ENCODE measurements around the gene MGMT.

MGMT gene

GRCh38 chr10:129655007-129655678 lies 188.1 kb downstream of the MGMT start:
- no peak for ATAC-seq
- peaks cover 5% of the 10 kb centered on the region for H3K9me3 Mint-ChIP-seq
- no peak for DNase-seq (ENCODE audit: low spot score in 2 of 2)
- H3K36me3 Mint-ChIP-seq, result no peaks in the 10 kb centered on the region
- H3K4me3 Mint-ChIP-seq, result no peak overlapping the region
- peaks cover 12% of the 10 kb centered on the region for H3K4me1 Mint-ChIP-seq
- H3K27ac Mint-ChIP-seq, result no peak overlapping the region

- peaks cover 5% of the 10 kb centered on the region for H3K9me3 Mint-ChIP-seq
- no peak overlapping the region for H3K4me3 Mint-ChIP-seq
- H3K27ac Mint-ChIP-seq, result no peak overlapping the region
- H3K4me1 Mint-ChIP-seq, result peaks cover 12% of the 10 kb centered on the region
- no peak for DNase-seq (ENCODE audit: low spot score in 2 of 2)
- no peaks in the 10 kb centered on the region for H3K36me3 Mint-ChIP-seq
- no peak for ATAC-seq
Measured at GRCh38 chr10:129655679-129656031, 188.6 kb downstream of the MGMT start.

- H3K27ac Mint-ChIP-seq, result no peak overlapping the region
- ATAC-seq, result no peak
- H3K4me1 Mint-ChIP-seq, result peaks cover 12% of the 10 kb centered on the region
- no peaks in the 10 kb centered on the region for H3K36me3 Mint-ChIP-seq
- DNase-seq (ENCODE audit: low spot score in 2 of 2), result no peak
- H3K4me3 Mint-ChIP-seq, result no peak overlapping the region
- peaks cover 11% of the 10 kb centered on the region for H3K9me3 Mint-ChIP-seq
Measured at GRCh38 chr10:129656642-129657041, 189.6 kb downstream of the MGMT start.

GRCh38 chr10:129657297-129658017 lies 190.4 kb downstream of the MGMT start:
- Mint-ChIP-seq H3K27ac (no peak overlapping the region), H3K4me3 (no peak overlapping the region), H3K9me3 (peaks cover 18% of the 10 kb centered on the region), H3K36me3 (no peaks in the 10 kb centered on the region), H3K4me1 (peaks cover 12% of the 10 kb centered on the region)
- DNase-seq (ENCODE audit: low spot score in 2 of 2), result no peak
- ATAC-seq, result no peak

GRCh38 chr10:129658376-129659072 lies 191.5 kb downstream of the MGMT start:
- Mint-ChIP-seq H3K4me3 (no peak overlapping the region), H3K4me1 (peaks cover 10% of the 10 kb centered on the region), H3K27ac (no peak overlapping the region), H3K9me3 (peaks cover 22% of the 10 kb centered on the region), H3K36me3 (no peaks in the 10 kb centered on the region)
- ATAC-seq (no peak), DNase-seq (ENCODE audit: low spot score in 2 of 2) (no peak)

- H3K27ac Mint-ChIP-seq, result no peak overlapping the region
- H3K4me1 Mint-ChIP-seq, result no peaks in the 10 kb centered on the region
- peaks cover 24% of the 10 kb centered on the region for H3K9me3 Mint-ChIP-seq
- DNase-seq (ENCODE audit: low spot score in 2 of 2) (no peak), ATAC-seq (no peak)
- no peaks in the 10 kb centered on the region for H3K36me3 Mint-ChIP-seq
- no peak overlapping the region for H3K4me3 Mint-ChIP-seq
Measured at GRCh38 chr10:129659508-129660268, 192.6 kb downstream of the MGMT start.

- H3K4me1 Mint-ChIP-seq, result peaks cover 5% of the 10 kb centered on the region
- no peak overlapping the region for H3K4me3 Mint-ChIP-seq
- no peak for DNase-seq (ENCODE audit: low spot score in 2 of 2)
- peaks cover 29% of the 10 kb centered on the region for H3K9me3 Mint-ChIP-seq
- no peak for ATAC-seq
- H3K27ac Mint-ChIP-seq, result no peak overlapping the region
- no peaks in the 10 kb centered on the region for H3K36me3 Mint-ChIP-seq
Measured at GRCh38 chr10:129660569-129660968, 193.5 kb downstream of the MGMT start.

- peaks cover 6% of the 10 kb centered on the region for H3K4me1 Mint-ChIP-seq
- no peak overlapping the region for H3K27ac Mint-ChIP-seq
- no peaks in the 10 kb centered on the region for H3K36me3 Mint-ChIP-seq
- H3K9me3 Mint-ChIP-seq, result peaks cover 31% of the 10 kb centered on the region
- H3K4me3 Mint-ChIP-seq, result no peak overlapping the region
- DNase-seq (ENCODE audit: low spot score in 2 of 2) (no peak), ATAC-seq (no peak)
Measured at GRCh38 chr10:129662426-129662825, 195.4 kb downstream of the MGMT start.

GRCh38 chr10:129670124-129670523 lies 203.1 kb downstream of the MGMT start:
- DNase-seq (ENCODE audit: low spot score in 2 of 2) (no peak), ATAC-seq (no peak)
- Mint-ChIP-seq H3K4me1 (peaks cover 5% of the 10 kb centered on the region), H3K4me3 (no peak overlapping the region), H3K27ac (no peak overlapping the region), H3K36me3 (no peaks in the 10 kb centered on the region), H3K9me3 (peaks cover 16% of the 10 kb centered on the region)

GRCh38 chr10:129673292-129673691 lies 206.3 kb downstream of the MGMT start:
- H3K36me3 Mint-ChIP-seq, result no peaks in the 10 kb centered on the region
- H3K9me3 Mint-ChIP-seq, result peaks cover 14% of the 10 kb centered on the region
- no peak overlapping the region for H3K4me3 Mint-ChIP-seq
- no peak for DNase-seq (ENCODE audit: low spot score in 2 of 2)
- no peak for ATAC-seq
- no peaks in the 10 kb centered on the region for H3K4me1 Mint-ChIP-seq
- H3K27ac Mint-ChIP-seq, result no peak overlapping the region

GRCh38 chr10:129675027-129675769 lies 208.2 kb downstream of the MGMT start:
- Mint-ChIP-seq H3K36me3 (no peaks in the 10 kb centered on the region), H3K4me1 (no peaks in the 10 kb centered on the region), H3K9me3 (peaks cover 11% of the 10 kb centered on the region), H3K4me3 (no peak overlapping the region), H3K27ac (no peak overlapping the region)
- no peak for ATAC-seq
- no peak for DNase-seq (ENCODE audit: low spot score in 2 of 2)

- Mint-ChIP-seq H3K4me1 (no peaks in the 10 kb centered on the region), H3K36me3 (no peaks in the 10 kb centered on the region), H3K9me3 (peaks cover 11% of the 10 kb centered on the region), H3K27ac (no peak overlapping the region), H3K4me3 (no peak overlapping the region)
- ATAC-seq (no peak), DNase-seq (ENCODE audit: low spot score in 2 of 2) (no peak)
Measured at GRCh38 chr10:129676014-129676413, 209.0 kb downstream of the MGMT start.

- ATAC-seq (no peak), DNase-seq (ENCODE audit: low spot score in 2 of 2) (no peak)
- H3K9me3 Mint-ChIP-seq, result peaks cover 9% of the 10 kb centered on the region
- no peak overlapping the region for H3K4me3 Mint-ChIP-seq
- no peak overlapping the region for H3K27ac Mint-ChIP-seq
- H3K4me1 Mint-ChIP-seq, result no peaks in the 10 kb centered on the region
- no peaks in the 10 kb centered on the region for H3K36me3 Mint-ChIP-seq
Measured at GRCh38 chr10:129677377-129677927, 210.4 kb downstream of the MGMT start.

GRCh38 chr10:129678186-129678585 lies 211.1 kb downstream of the MGMT start:
- DNase-seq (ENCODE audit: low spot score in 2 of 2) (no peak), ATAC-seq (no peak)
- Mint-ChIP-seq H3K4me3 (no peak overlapping the region), H3K4me1 (no peaks in the 10 kb centered on the region), H3K9me3 (peaks cover 5% of the 10 kb centered on the region), H3K27ac (no peak overlapping the region), H3K36me3 (no peaks in the 10 kb centered on the region)

Data from stimulated activated effector memory CD8-positive, alpha-beta T cell treated with anti-CD3 and anti-CD28 coated beads, Interleukin-12 subunit alpha, Interleukin-12 subunit beta, amount 100 ng/mL, for 72 hours (primary cell).